GM12891 (cell line): ENCODE measurements around the gene ZCCHC24.

ENCODE experiments used
- POLR2A ChIP-seq: IDR thresholded peaks from 2 replicates; pipeline ENCODE4 v1.6.1; 2011; ENCODE audit warnings: low read depth, low read length, control low read depth
- POLR2AphosphoS5 ChIP-seq: IDR thresholded peaks from 2 replicates; pipeline ENCODE4 v1.6.1; 2011; ENCODE audit warnings: low read depth, low read length, control low read depth
- POU2F2 ChIP-seq: IDR thresholded peaks from 2 replicates; pipeline ENCODE4 v1.6.1; 2011; ENCODE audit warnings: low read depth, mild to moderate bottlenecking, control low read depth, low read length, moderate library complexity
- SPI1 ChIP-seq: IDR thresholded peaks from 2 replicates; pipeline ENCODE4 v1.6.1; 2011; ENCODE audit warnings: low read depth, low read length, control low read depth
- TAF1 ChIP-seq: IDR thresholded peaks from 2 replicates; pipeline ENCODE4 v1.6.1; 2011; ENCODE audit warnings: low read depth, low read length, control low read depth

DNA sequence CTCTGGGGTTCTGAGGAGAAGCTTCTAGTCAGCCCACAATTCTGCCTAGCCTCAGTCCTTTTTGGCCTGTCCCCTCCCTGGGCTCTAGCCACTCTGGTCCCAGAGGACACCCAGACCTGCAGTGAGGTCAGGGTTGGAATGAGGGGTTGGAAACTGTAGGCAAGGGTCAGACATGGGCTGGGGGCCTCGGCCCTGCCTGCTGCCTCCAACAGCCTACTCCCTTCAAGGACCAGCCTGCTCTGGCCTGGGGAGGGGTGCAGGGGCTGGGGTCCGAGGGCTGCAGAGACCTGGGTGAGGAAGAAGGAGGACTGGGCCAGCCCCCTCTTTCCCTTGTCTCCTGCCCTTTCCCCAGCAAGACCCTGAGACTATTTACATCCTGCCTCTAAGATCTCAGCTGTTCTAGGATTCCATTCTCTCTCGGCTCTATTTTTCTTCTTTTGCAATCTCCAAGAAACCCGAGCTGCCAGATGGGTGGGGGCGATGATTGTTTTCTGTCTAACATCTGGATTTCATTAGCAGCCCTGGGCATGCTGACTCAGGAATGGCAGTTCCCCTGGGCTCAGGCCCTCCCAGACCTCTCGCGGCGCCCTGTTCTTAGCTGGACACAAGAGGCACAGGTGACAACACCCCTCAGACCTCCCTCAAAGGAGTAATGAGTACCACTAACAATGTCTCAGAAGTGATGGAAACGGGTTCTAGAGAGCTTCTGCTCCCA lies 23.1 kb downstream of the ZCCHC24 start:
- no peak for TF ChIP-seq POLR2A
- TF ChIP-seq TAF1: no peak
- TF ChIP-seq POLR2AphosphoS5: no peak
- no peak for TF ChIP-seq POU2F2
- no peak for TF ChIP-seq SPI1
